ENCODE measurements around the gene A1BG. TPM values are rescaled to one million over a fixed set of nuclear protein-coding genes. Genes with fewer than 3 reads are reported as not detected.

Gene A1BG
- total and polyA plus RNA-seq, 2 of the 13 experiments (the other 11 are each of a cell fraction or from before 2014, with no cell fraction given) = 14.7 to 41.4 TPM

- intact Hi-C loops (cut with micrococcal nuclease; ENCODE audit: unreplicated experiment) (no loop called here), in situ Hi-C loops (cut with HindIII; ENCODE audit: extremely low pct_ligation_motif_present, low pct_unique_long_range_greater_than_20kb) (no loop called here)
- no peak for TF ChIP-seq KLF15 (CRISPR knock-in tag; IDR thresholded peaks at IDR 0.05; ENCODE audit: borderline replicate concordance)
- TF ChIP-seq ZNF768 (CRISPR knock-in tag; IDR thresholded peaks at IDR 0.05) = no peak
- no peak for TF ChIP-seq TARDBP (CRISPR knock-in tag; IDR thresholded peaks at IDR 0.05)
- no peak for TF ChIP-seq STAT6 (CRISPR knock-in tag; IDR thresholded peaks at IDR 0.05; ENCODE audit: borderline replicate concordance)
- TF ChIP-seq E2F1 (CRISPR knock-in tag; IDR thresholded peaks at IDR 0.05) = no peak
- no peak for TF ChIP-seq ZNF10 (CRISPR knock-in tag; IDR thresholded peaks at IDR 0.05; ENCODE audit: borderline replicate concordance, low read depth)
- no peak for TF ChIP-seq MXD1 (CRISPR knock-in tag; IDR thresholded peaks at IDR 0.05)
- no peak for TF ChIP-seq KMT2B (CRISPR knock-in tag; IDR thresholded peaks at IDR 0.05)
- no peak for TF ChIP-seq ZNF576 (CRISPR knock-in tag; IDR thresholded peaks at IDR 0.05)
- TF ChIP-seq ZNF790 (CRISPR knock-in tag; IDR thresholded peaks at IDR 0.05; ENCODE audit: borderline replicate concordance) = no peak
- no peak for TF ChIP-seq HNF4G (IDR thresholded peaks at IDR 0.05; ENCODE audit: borderline replicate concordance, low read depth, low read length)
- TF ChIP-seq HNF4G (CRISPR knock-in tag; IDR thresholded peaks at IDR 0.05; ENCODE audit: borderline replicate concordance, low read depth) = no peak
- TF ChIP-seq ZNF354B (CRISPR knock-in tag; IDR thresholded peaks at IDR 0.05) = no peak
- no peak for TF ChIP-seq DDIT3 (CRISPR knock-in tag; IDR thresholded peaks at IDR 0.05)
- no peak for TF ChIP-seq WIZ (CRISPR knock-in tag; IDR thresholded peaks at IDR 0.05)
- TF ChIP-seq ZSCAN5A (CRISPR knock-in tag; IDR thresholded peaks at IDR 0.05; ENCODE audit: borderline replicate concordance) = no peak
- no peak for TF ChIP-seq FOSL1 (CRISPR knock-in tag; IDR thresholded peaks at IDR 0.05; ENCODE audit: borderline replicate concordance)
- TF ChIP-seq ELF4 (CRISPR knock-in tag; IDR thresholded peaks at IDR 0.05; ENCODE audit: borderline replicate concordance) = no peak
- POLR2A ChIA-PET = interaction anchor here (0.6 to 1.5 kb wide), 3 partner anchors 8 to 28 kb away, joined by 3 to 21 read pairs (median 4); partner anchors contain the start of genes ZNF497 and ZSCAN22
- Histone ChIP-seq H4K20me1 (ENCODE audit: insufficient read depth, low read length) (no peaks in the 10 kb centered on the region), H3K4me1 (ENCODE audit: insufficient read depth, low read length) (peaks cover 38% of the 10 kb centered on the region), H3K27me3 (ENCODE audit: control insufficient read depth in 1 of 2, insufficient read depth in 2 of 2, low read length in 2 of 2) (no peaks in the 10 kb centered on the region), H3K27ac (ENCODE audit: extremely low read length, insufficient read depth, low read length) (peak overlapping the region; percentile 2), H3K36me3 (replicated peaks in 1 of 2; ENCODE audit: control insufficient read depth in 1 of 2, insufficient read depth in 2 of 2, low read length in 2 of 2) (no peaks in the 10 kb centered on the region), H3K4me3 (replicated peaks in 1 of 3; ENCODE audit: insufficient read depth in 1 of 3, low read depth in 2 of 3, low read length in 3 of 3) (no peak overlapping the region), H3K9me3 (ENCODE audit: low read length) (no peaks in the 10 kb centered on the region), H3K4me2 (ENCODE audit: low read depth, low read length) (no peak overlapping the region), H3K79me2 (ENCODE audit: insufficient read depth, low read length) (no peaks in the 10 kb centered on the region), H3K9ac (ENCODE audit: insufficient read depth, low read depth, low read length) (no peak overlapping the region), H2AFZ (ENCODE audit: low read length) (no peak overlapping the region)
- FAIRE-seq = no peak
- no TSS peak for BruUV-seq (replicated peaks)
- no peak for DNase-seq (ENCODE audit: low spot score)
- no peak for ATAC-seq
- WGBS (ENCODE audit: low lambda C conversion rate) = 69% methylated on average over 4 of the region's 6 CpGs
- CTCF ChIA-PET (ENCODE audit: low intra/inter-chr PET ratio, low total read pairs) = no interaction called here
Measured at GRCh38 chr19:58354478-58355030, 1.3 kb upstream of the A1BG start.
